ENCODE measurements around the gene FEZ2.

Gene FEZ2

DNA sequence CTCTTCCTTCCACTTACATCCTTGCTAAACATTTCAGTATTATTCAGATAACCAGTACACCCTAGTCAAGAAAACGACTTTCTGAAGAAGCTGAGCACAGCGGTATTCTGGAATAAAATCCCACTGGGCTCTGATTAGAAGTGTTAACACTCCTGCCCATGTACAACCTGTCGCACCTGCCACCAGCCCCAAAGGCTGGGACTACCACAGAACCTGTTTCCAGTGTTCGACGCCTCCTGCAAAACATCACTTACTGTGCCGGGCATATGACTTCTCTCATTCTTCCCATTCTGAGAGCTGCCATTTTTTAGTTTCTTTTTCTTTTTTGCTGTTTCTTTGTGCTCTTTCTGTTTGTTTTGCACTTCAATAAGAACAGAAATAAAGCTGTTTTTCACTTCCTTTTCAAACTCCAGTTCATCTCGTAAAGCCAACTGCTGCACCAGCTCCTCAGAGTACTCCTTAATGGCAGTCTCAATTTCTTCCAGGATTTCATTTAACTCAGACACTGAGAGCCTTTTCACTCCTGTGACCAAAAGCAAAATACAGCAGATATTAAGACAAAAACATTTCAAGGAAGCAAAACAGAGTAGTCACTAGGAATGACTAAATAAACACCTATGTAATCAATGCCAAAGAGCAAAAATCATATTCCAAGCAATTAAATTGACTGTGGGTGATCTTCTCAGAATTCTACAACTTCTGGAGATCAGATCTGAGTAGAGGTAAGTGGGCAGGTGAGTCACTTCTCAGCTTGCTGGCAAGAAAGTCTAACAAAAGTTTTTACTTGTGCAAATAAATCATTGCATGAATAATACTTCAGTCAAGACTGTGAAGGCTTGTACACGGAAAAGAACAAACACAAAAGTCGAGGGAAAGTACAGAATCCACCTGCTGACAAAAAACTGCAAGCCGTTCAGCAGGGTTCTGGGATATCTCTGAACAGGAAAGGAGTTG lies 19.3 kb downstream of the FEZ2 start:
- Histone ChIP-seq H3K4me2 (ENCODE audit: low read length) (no peak overlapping the region), H3K36me3 (ENCODE audit: control insufficient read depth, low read length) (peaks cover 64% of the 10 kb centered on the region), H3K79me2 (ENCODE audit: control insufficient read depth, low read length) (no peaks in the 10 kb centered on the region), H3K9me2 (replicated peaks; ENCODE audit: control insufficient read depth, low read length) (no peaks in the 10 kb centered on the region), H3K4me1 (ENCODE audit: control insufficient read depth, low read length) (no peaks in the 10 kb centered on the region), H3K27me3 (ENCODE audit: control insufficient read depth, low read length) (no peaks in the 10 kb centered on the region), H3K27ac (ENCODE audit: low read depth, low read length) (no peak overlapping the region), H3F3A (ENCODE audit: control insufficient read depth, insufficient read depth) (no peaks in the 10 kb centered on the region), H3K4me3 (ENCODE audit: low read length) (no peak overlapping the region), H4K20me1 (ENCODE audit: control insufficient read depth, insufficient read depth, low read depth, low read length) (no peaks in the 10 kb centered on the region), H3K9me3 (ENCODE audit: control insufficient read depth, insufficient read depth, low read length) (no peaks in the 10 kb centered on the region)
- no peak for TF ChIP-seq CTCF (IDR thresholded peaks at IDR 0.05; ENCODE audit: low read depth, low read length, poor library complexity, severe bottlenecking)
- TF ChIP-seq EZH2phosphoT487 (IDR thresholded peaks at IDR 0.05; ENCODE audit: borderline replicate concordance, low read length), result no peak

DNA sequence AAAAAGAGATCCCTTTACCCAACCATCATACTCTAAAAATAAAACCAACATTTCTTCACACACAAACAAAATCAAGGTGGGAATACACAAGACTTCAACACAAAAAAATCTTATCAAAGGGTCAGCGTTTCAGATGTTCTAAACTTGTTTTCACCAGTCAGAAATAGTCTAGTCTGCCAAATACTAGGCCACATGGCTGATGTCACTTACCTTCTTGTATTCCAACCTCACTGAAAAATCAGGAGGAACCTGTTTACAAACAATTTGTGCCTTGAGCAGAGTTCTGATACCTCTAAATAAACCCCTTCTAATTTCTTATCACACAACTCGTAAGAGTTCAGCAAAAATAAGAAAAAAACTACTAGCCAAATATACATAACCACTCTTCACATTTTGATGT lies 20.1 kb downstream of the FEZ2 start:
- Histone ChIP-seq H3K9me3 (ENCODE audit: control insufficient read depth, insufficient read depth, low read length) (no peaks in the 10 kb centered on the region), H3K4me1 (ENCODE audit: control insufficient read depth, low read length) (no peaks in the 10 kb centered on the region), H3K36me3 (ENCODE audit: control insufficient read depth, low read length) (peaks cover 61% of the 10 kb centered on the region), H4K20me1 (ENCODE audit: control insufficient read depth, insufficient read depth, low read depth, low read length) (no peaks in the 10 kb centered on the region), H3K9me2 (replicated peaks; ENCODE audit: control insufficient read depth, low read length) (no peaks in the 10 kb centered on the region), H3F3A (ENCODE audit: control insufficient read depth, insufficient read depth) (no peaks in the 10 kb centered on the region), H3K27me3 (ENCODE audit: control insufficient read depth, low read length) (no peaks in the 10 kb centered on the region), H3K79me2 (ENCODE audit: control insufficient read depth, low read length) (no peaks in the 10 kb centered on the region), H3K4me3 (ENCODE audit: low read length) (no peak overlapping the region), H3K27ac (ENCODE audit: low read depth, low read length) (no peak overlapping the region), H3K4me2 (ENCODE audit: low read length) (no peak overlapping the region)
- no peak for TF ChIP-seq CTCF (IDR thresholded peaks at IDR 0.05; ENCODE audit: low read depth, low read length, poor library complexity, severe bottlenecking)
- TF ChIP-seq EZH2phosphoT487 (IDR thresholded peaks at IDR 0.05; ENCODE audit: borderline replicate concordance, low read length), result no peak

DNA sequence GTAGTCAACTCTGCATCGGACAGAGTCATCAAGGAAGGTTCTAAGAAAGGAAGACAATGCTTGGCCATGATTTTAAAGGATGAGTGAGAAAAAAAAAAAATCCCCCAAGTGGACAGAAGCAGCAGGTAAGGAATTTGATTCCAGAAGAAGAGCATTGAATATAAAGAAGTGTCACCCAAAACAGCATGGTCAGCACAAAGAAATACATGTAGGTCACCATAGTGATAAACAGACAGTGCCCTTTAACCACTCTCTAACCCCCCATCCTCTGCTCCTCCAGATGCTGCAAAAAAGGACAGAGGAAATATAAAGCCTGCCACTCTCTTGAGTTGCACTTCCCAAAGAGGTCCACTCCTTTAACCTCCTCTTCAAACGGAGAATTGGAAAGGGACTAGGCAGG lies 23.4 kb downstream of the FEZ2 start:
- Histone ChIP-seq H3K9me3 (ENCODE audit: control insufficient read depth, insufficient read depth, low read length) (no peaks in the 10 kb centered on the region), H3K9me2 (replicated peaks; ENCODE audit: control insufficient read depth, low read length) (no peaks in the 10 kb centered on the region), H4K20me1 (ENCODE audit: control insufficient read depth, insufficient read depth, low read depth, low read length) (no peaks in the 10 kb centered on the region), H3K79me2 (ENCODE audit: control insufficient read depth, low read length) (no peaks in the 10 kb centered on the region), H3K4me2 (ENCODE audit: low read length) (no peak overlapping the region), H3K36me3 (ENCODE audit: control insufficient read depth, low read length) (peaks cover 34% of the 10 kb centered on the region), H3K4me3 (ENCODE audit: low read length) (no peak overlapping the region), H3K4me1 (ENCODE audit: control insufficient read depth, low read length) (no peaks in the 10 kb centered on the region), H3K27me3 (ENCODE audit: control insufficient read depth, low read length) (no peaks in the 10 kb centered on the region), H3F3A (ENCODE audit: control insufficient read depth, insufficient read depth) (no peaks in the 10 kb centered on the region), H3K27ac (ENCODE audit: low read depth, low read length) (no peak overlapping the region)
- TF ChIP-seq EZH2phosphoT487 (IDR thresholded peaks at IDR 0.05; ENCODE audit: borderline replicate concordance, low read length) (no peak), CTCF (IDR thresholded peaks at IDR 0.05; ENCODE audit: low read depth, low read length, poor library complexity, severe bottlenecking) (no peak)
